Measurements from ENCODE around the gene PRKCZ.

DNA sequence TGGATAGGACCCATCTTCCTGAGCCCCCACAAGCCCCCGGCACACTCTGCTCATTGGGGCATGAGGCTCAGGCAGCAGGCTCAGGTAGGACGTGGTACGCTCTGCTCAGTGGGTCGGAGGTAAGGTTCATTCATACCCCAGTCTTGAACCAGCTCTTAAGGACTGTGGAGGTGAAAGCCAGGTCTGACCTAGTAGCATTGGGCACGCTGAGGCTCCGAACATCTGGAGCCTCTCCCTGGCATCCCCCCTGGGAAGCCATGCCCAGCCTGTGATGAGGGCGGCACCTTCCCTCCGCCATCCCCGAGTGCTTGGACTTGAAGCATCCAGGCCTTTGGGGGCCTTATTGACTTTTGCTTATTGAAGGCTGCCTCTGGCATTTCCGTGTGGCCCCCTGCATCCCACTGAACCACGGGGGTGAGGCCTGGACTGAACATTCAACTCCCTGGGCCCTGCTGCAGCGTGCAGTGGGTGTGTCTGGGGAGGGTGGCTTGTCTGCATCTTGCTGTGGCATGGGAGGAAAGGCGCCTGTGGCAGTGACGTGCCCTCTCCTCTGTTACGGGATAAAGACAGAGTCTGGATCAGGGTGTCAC is 94.4 kb downstream of the PRKCZ start:
- TF ChIP-seq YY1 (IDR thresholded peaks at IDR 0.05; ENCODE audit: insufficient read depth, insufficient read length) (no peak), SUZ12 (IDR thresholded peaks at IDR 0.05; ENCODE audit: extremely low read depth, insufficient read depth, insufficient read length) (no peak)

Data from NT2/D1 (cell line).